Measurements from ENCODE around the gene LRPAP1.
"Not testable (repeated sequence)": the region's sequence is repeated elsewhere in the genome, so short reads cannot be mapped to it uniquely, and the experiment has no call there.

LRPAP1 gene

GRCh38 chr4:3455596-3455995 lies 76.6 kb downstream of the LRPAP1 start:
- H3K4me3 ChIP-seq (ENCODE audit: low read length); H3K9me3 ChIP-seq (ENCODE audit: control insufficient read depth, insufficient read depth, low read length): not testable (repeated sequence)
- no CpG with 5 or more reads among the region's 3 CpGs for WGBS (ENCODE audit: insufficient coverage, insufficient read length)

More at GRCh38 chr4:3455596-3455995, 76.6 kb downstream of the LRPAP1 start:
- not testable (repeated sequence) for H3K4me1 ChIP-seq (ENCODE audit: control insufficient read depth, insufficient read depth, low read length); H3K36me3 ChIP-seq (ENCODE audit: control insufficient read depth, insufficient read depth, low read length); DNase-seq (ENCODE audit: low read depth, low spot score); H3K27ac ChIP-seq (ENCODE audit: low read length); H3K27me3 ChIP-seq (ENCODE audit: control insufficient read depth, insufficient read depth, low read length)
